Measurements from ENCODE around the gene IGFBP6. TPM values are rescaled to one million over a fixed set of nuclear protein-coding genes. Genes with fewer than 3 reads are reported as not detected.

Gene IGFBP6
- total and polyA plus RNA-seq, 9 of the 15 experiments (the other 6 are each of a cell fraction or from before 2014, with no cell fraction given): 0.15 to 1.4 (median 0.54) TPM

- TF ChIP-seq RERE (CRISPR knock-in tag; IDR thresholded peaks at IDR 0.05; ENCODE audit: borderline replicate concordance): no peak
- no peak for TF ChIP-seq ETV1 (tag; conservative IDR thresholded peaks at IDR 0.05; ENCODE audit: low read depth)
- TF ChIP-seq KDM1A (IDR thresholded peaks at IDR 0.05): no peak
- no peak for TF ChIP-seq GABPA (tag; conservative IDR thresholded peaks at IDR 0.05; ENCODE audit: low read depth)
- TF ChIP-seq, protein P1, sequence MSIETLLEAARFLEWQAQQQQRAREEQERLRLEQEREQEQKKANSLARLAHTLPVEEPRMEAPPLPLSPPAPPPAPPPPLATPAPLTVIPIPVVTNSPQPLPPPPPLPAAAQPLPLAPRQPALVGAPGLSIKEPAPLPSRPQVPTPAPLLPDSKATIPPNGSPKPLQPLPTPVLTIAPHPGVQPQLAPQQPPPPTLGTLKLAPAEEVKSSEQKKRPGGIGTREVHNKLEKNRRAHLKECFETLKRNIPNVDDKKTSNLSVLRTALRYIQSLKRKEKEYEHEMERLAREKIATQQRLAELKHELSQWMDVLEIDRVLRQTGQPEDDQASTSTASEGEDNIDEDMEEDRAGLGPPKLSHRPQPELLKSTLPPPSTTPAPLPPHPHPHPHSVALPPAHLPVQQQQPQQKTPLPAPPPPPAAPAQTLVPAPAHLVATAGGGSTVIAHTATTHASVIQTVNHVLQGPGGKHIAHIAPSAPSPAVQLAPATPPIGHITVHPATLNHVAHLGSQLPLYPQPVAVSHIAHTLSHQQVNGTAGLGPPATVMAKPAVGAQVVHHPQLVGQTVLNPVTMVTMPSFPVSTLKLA (conservative IDR thresholded peaks at IDR 0.05): peak in 1 of 2 experiments; percentile 56; a peak in 1 of 4 replicates
- TF ChIP-seq KLF16 (IDR thresholded peaks at IDR 0.05): no peak
- TF ChIP-seq ZHX1 (conservative IDR thresholded peaks at IDR 0.05; ENCODE audit: low read length): no peak
- no peak for TF ChIP-seq NONO (IDR thresholded peaks at IDR 0.05; ENCODE audit: low read depth in 2 of 2, low read length in 1 of 2)
- no peak for TF ChIP-seq HSF4 (CRISPR knock-in tag; IDR thresholded peaks at IDR 0.05; ENCODE audit: borderline replicate concordance)
- no peak for TF ChIP-seq CHD2 (IDR thresholded peaks at IDR 0.05; ENCODE audit: low read depth, low read length)
- TF ChIP-seq KLF10 (CRISPR knock-in tag; IDR thresholded peaks at IDR 0.05): no peak
- no peak for TF ChIP-seq ZKSCAN3 (CRISPR knock-in tag; IDR thresholded peaks at IDR 0.05)
- 0 out of 2 replicates have a peak, but pooled peaks have one; percentile 15 for TF ChIP-seq MYC (IDR thresholded peaks at IDR 0.05; ENCODE audit: low read depth, low read length)
- no peak for TF ChIP-seq MYC (CRISPR knock-in tag; IDR thresholded peaks at IDR 0.05; ENCODE audit: borderline replicate concordance, low read depth)
- no peak for TF ChIP-seq ZBTB5 (IDR thresholded peaks at IDR 0.05)
Measured at GRCh38 chr12:53097564-53098353, at the start of gene IGFBP6 (continued).
